AG04450 (cell line): ENCODE data around the gene DVL3. TPM values are rescaled to one million over a fixed set of nuclear protein-coding genes. Genes with fewer than 3 reads are reported as not detected.

Source experiments
- CTCF ChIA-PET: fragments of 300-600, 350-600 bp; formaldehyde crosslinking; extraction: SDS; loops from one replicate; lab custom pipeline; 2022; ENCODE audit warnings: antibody characterized with exemption, inconsistent platforms; lab: Charles Lee
- POLR2A ChIA-PET: fragments of 350-600 bp; formaldehyde crosslinking; extraction: SDS; loops from one replicate; lab custom pipeline; 2021; ENCODE audit warnings: antibody characterized with exemption, inconsistent platforms; lab: Yijun Ruan, JAX
- DNase-seq: peaks from one replicate; pipeline ENCODE4 v3.0.0-alpha.2; 2011; ENCODE audit warnings: low read depth, low spot score
- H3K27ac ChIP-seq: one replicate; pipeline ENCODE4 v1.5.1; 2012; ENCODE audit warnings: low read depth, low read length, control low read depth
- H3K27me3 ChIP-seq: one replicate; pipeline ENCODE4 v1.6.0; 2012; ENCODE audit warnings: low read length; ENCODE audit not compliant: control insufficient read depth, insufficient read depth
- H3K4me3 ChIP-seq: 2 replicates; pipeline ENCODE4 v1.5.1; 2011; ENCODE audit warnings: mild to moderate bottlenecking, low read depth, low read length, control low read depth
- H3K9me3 ChIP-seq: 2 replicates; pipeline ENCODE4 v1.5.1; 2012; ENCODE audit warnings: low read length; ENCODE audit not compliant: control insufficient read depth, insufficient read depth
- polyA plus RNA-seq: library from polyadenylated mRNA; depleted of rRNA; stranded (reverse); fragments of >200 nt; gene quantifications from 2 replicates; pipeline ENCODE4 v1.2.3, GENCODE V29; 2011
- TF ChIP-seq, protein P1 (sequence below): IDR thresholded peaks from 2 replicates; pipeline ENCODE4 v1.5.1; 2011; ENCODE audit warnings: low read depth, low read length, control low read depth, inconsistent platforms

DVL3 gene
- polyA plus RNA-seq, 1 experiment = 29.7 TPM

DNA sequence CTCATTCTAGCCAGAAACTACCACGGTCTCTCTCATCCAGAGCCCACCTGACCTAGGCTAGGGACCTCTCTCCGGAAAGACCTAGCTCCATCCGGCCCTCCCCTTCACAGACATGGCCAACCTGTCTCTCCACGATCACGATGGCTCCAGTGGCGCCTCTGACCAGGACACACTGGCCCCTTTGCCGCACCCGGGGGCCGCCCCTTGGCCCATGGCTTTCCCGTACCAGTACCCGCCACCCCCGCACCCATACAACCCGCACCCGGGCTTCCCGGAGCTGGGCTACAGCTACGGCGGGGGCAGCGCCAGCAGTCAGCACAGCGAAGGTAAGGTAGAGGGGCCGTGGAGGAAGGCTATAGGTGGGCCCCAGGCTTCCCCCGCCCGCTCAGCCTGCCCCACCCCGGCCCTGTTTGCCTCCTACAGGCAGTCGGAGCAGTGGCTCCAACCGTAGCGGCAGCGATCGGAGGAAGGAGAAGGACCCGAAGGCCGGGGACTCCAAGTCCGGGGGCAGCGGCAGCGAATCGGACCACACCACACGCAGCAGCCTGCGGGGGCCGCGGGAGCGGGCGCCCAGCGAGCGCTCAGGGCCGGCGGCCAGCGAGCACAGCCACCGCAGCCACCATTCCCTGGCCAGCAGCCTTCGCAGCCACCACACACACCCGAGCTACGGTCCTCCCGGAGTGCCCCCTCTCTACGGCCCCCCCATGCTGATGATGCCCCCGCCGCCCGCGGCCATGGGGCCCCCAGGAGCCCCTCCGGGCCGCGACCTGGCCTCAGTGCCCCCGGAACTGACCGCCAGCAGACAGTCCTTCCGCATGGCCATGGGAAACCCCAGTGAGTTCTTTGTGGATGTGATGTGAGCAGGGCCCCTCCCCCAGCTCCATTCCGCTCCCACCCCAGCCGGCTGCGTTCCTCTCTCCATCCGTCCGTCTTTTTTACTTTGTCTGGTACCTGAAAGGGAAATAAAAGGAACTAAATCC is 15.0 kb downstream of the DVL3 start:
- TF ChIP-seq, protein P1, sequence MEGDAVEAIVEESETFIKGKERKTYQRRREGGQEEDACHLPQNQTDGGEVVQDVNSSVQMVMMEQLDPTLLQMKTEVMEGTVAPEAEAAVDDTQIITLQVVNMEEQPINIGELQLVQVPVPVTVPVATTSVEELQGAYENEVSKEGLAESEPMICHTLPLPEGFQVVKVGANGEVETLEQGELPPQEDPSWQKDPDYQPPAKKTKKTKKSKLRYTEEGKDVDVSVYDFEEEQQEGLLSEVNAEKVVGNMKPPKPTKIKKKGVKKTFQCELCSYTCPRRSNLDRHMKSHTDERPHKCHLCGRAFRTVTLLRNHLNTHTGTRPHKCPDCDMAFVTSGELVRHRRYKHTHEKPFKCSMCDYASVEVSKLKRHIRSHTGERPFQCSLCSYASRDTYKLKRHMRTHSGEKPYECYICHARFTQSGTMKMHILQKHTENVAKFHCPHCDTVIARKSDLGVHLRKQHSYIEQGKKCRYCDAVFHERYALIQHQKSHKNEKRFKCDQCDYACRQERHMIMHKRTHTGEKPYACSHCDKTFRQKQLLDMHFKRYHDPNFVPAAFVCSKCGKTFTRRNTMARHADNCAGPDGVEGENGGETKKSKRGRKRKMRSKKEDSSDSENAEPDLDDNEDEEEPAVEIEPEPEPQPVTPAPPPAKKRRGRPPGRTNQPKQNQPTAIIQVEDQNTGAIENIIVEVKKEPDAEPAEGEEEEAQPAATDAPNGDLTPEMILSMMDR = no peak
- CTCF ChIA-PET = interaction anchor here (1.3 kb wide), 1 partner anchor 80 kb away, joined by 5 read pairs; no protein-coding TSS in a partner anchor
- Histone ChIP-seq H3K27me3 (no peaks in the 10 kb centered on the region), H3K9me3 (no peaks in the 10 kb centered on the region; the same call in 1 of the 2 replicates), H3K27ac (no peak overlapping the region), H3K4me3 (no peak overlapping the region)
- POLR2A ChIA-PET = interaction anchor here (0.7 kb wide), 1 partner anchor 12 kb away, joined by 4 read pairs; no protein-coding TSS in a partner anchor
- DNase-seq = no peak

DNA sequence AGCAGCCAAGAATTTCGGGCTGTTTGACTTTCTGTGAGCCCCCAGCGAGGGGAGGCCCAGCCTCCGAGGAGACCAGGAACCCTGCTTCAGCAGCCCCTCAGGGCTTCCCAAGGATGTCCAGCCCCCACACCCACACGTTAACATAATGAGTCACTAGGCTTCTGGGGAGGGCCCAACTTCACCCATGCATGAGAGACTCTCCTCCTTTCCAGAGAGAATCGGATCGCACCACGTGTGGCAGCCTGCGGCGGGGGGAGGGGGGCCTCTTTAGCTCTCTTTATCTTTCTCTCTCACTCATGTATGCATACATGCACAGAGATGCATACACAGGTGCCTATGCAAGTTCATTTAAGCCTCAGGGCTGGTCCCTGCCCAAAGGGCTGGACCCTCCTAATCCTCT is 16.4 kb downstream of the DVL3 start:
- TF ChIP-seq, protein P1 = no peak
- ChIA-PET POLR2A (interaction anchor here (3.8 kb wide), 1 partner anchor 15 kb away, joined by 17 read pairs; the partner anchor contains the start of gene DVL3), CTCF (no interaction called here)
- Histone ChIP-seq H3K27ac (peak overlapping the region; percentile 47), H3K9me3 (no peaks in the 10 kb centered on the region; the same call in 1 of the 2 replicates), H3K4me3 (no peak overlapping the region), H3K27me3 (no peaks in the 10 kb centered on the region)
- DNase-seq = no peak

GRCh38 chr3:184172681-184173373 is 17.6 kb downstream of the DVL3 start:
- Histone ChIP-seq H3K27me3 (no peaks in the 10 kb centered on the region), H3K4me3 (no peak overlapping the region), H3K27ac (peak overlapping the region; percentile 68), H3K9me3 (no peaks in the 10 kb centered on the region; the same call in 1 of the 2 replicates)
- ChIA-PET POLR2A (interaction anchor here (1.0 to 3.8 kb wide), 2 partner anchors 17 to 39 kb away, joined by 4 to 17 read pairs; partner anchors contain the start of gene DVL3), CTCF (interaction anchor here (1.0 to 1.2 kb wide), 3 partner anchors 9 to 77 kb away, joined by 3 to 4 read pairs (median 3); partner anchors contain the start of gene EEF1AKMT4)
- no peak for DNase-seq
- TF ChIP-seq, protein P1 = no peak

GRCh38 chr3:184173374-184173722 is 18.2 kb downstream of the DVL3 start:
- no peak overlapping the region for H3K4me3 ChIP-seq
- DNase-seq = no peak
- CTCF ChIA-PET = interaction anchor here (1.2 to 1.5 kb wide), 2 partner anchors 76 to 278 kb away, joined by 3 to 6 read pairs; partner anchors contain the start of gene EEF1AKMT4
- POLR2A ChIA-PET = interaction anchor here (1.0 to 3.8 kb wide), 2 partner anchors 17 to 39 kb away, joined by 4 to 17 read pairs; partner anchors contain the start of gene DVL3
- H3K27ac ChIP-seq = no peak overlapping the region
- TF ChIP-seq, protein P1 = no peak
- no peaks in the 10 kb centered on the region; the same call in 1 of the 2 replicates for H3K9me3 ChIP-seq
- H3K27me3 ChIP-seq = no peaks in the 10 kb centered on the region
